T-helper 17 cell (primary cell): Measurements from ENCODE around the gene TRIM43. TPM values are rescaled to one million over a fixed set of nuclear protein-coding genes. Genes with fewer than 3 reads are reported as not detected.
"Not testable (repeated sequence)": the region's sequence is repeated elsewhere in the genome, so short reads cannot be mapped to it uniquely, and the experiment has no call there.

Source experiments
- ATAC-seq: fragments of 150-1000 bp; cut with Tn5 transposase; 2 replicates; pipeline ENCODE4 v1.10.0; 2021; ENCODE audit warnings: mild to moderate bottlenecking, moderate library complexity
- DNase-seq, 3 donors: peaks; one replicate each; pipeline versions ENCODE4 v3.0.0 to v3.0.0-alpha.2; 2020 to 2021
- H3K9me3 ChIP-seq: one replicate; pipeline ENCODE4 v1.7.0; 2013; ENCODE audit warnings: low read length, mild to moderate bottlenecking; ENCODE audit not compliant: control insufficient read depth, poor library complexity, severe bottlenecking
- H3K27ac Mint-ChIP-seq: one replicate; pipeline ENCODE4 v1.8.0; 2022; ENCODE audit warnings: mild to moderate bottlenecking, moderate library complexity, mixed read lengths
- H3K27me3 Mint-ChIP-seq: one replicate; pipeline ENCODE4 v1.8.0; 2022; ENCODE audit warnings: mixed read lengths
- H3K36me3 Mint-ChIP-seq: one replicate; pipeline ENCODE4 v1.8.0; 2022; ENCODE audit warnings: low read depth, mixed read lengths
- H3K4me1 Mint-ChIP-seq: one replicate; pipeline ENCODE4 v1.8.0; 2022; ENCODE audit warnings: mild to moderate bottlenecking, mixed read lengths
- H3K4me3 Mint-ChIP-seq: one replicate; pipeline ENCODE4 v1.8.0; 2022; ENCODE audit warnings: mild to moderate bottlenecking, moderate library complexity, mixed read lengths
- total RNA-seq, 4 donors: library from RNA in 2 of 4; stranded (reverse) in 2 of 4; gene quantifications; one replicate each; pipeline ENCODE4 v1.2.3 and lab custom pipeline; 2022 to 2026

TRIM43 gene
- total RNA-seq, 2 donors from 2014 or later, result not detected

- H3K36me3 Mint-ChIP-seq, H3K27me3 Mint-ChIP-seq, H3K4me3 Mint-ChIP-seq, H3K27ac Mint-ChIP-seq, H3K9me3 ChIP-seq, H3K4me1 Mint-ChIP-seq, ATAC-seq, DNase-seq: not testable (repeated sequence)
Observed at GRCh38 chr2:95602146-95602545, 10.3 kb downstream of the TRIM43 start.

- not testable (repeated sequence) for H3K36me3 Mint-ChIP-seq, H3K4me1 Mint-ChIP-seq, DNase-seq, H3K9me3 ChIP-seq, H3K27ac Mint-ChIP-seq, H3K4me3 Mint-ChIP-seq, ATAC-seq, H3K27me3 Mint-ChIP-seq
Observed at GRCh38 chr2:95608356-95608755, 16.6 kb downstream of the TRIM43 start.

GRCh38 chr2:95609764-95610163 lies 18.0 kb downstream of the TRIM43 start:
- H3K4me3 Mint-ChIP-seq, H3K27me3 Mint-ChIP-seq, H3K27ac Mint-ChIP-seq: not testable (repeated sequence)

DNA sequence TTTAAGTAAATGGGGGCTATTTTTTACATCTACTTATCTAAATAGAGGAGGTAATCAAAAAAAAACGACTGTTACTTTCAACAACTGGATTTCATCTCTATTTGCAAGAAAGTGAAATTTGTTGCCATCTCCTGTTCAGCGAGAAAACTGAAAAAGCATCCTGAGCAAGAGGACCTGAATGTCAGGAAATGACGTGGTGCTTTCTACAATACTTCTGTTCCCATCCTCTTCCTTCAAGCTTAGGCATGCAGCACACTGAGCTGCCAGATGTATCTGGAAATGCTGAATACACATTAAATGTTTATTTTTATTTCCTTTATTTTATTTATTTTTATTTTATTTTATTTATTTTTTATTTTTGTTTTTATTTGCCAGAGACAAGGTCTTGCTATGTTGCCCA lies 21.2 kb downstream of the TRIM43 start:
- H3K36me3 Mint-ChIP-seq, DNase-seq, H3K27ac Mint-ChIP-seq, ATAC-seq, H3K4me1 Mint-ChIP-seq, H3K9me3 ChIP-seq, H3K4me3 Mint-ChIP-seq, H3K27me3 Mint-ChIP-seq: not testable (repeated sequence)

More at GRCh38 chr2:95609764-95610163, 18.0 kb downstream of the TRIM43 start:
- not testable (repeated sequence) for H3K4me1 Mint-ChIP-seq, ATAC-seq, DNase-seq, H3K9me3 ChIP-seq, H3K36me3 Mint-ChIP-seq

DNA sequence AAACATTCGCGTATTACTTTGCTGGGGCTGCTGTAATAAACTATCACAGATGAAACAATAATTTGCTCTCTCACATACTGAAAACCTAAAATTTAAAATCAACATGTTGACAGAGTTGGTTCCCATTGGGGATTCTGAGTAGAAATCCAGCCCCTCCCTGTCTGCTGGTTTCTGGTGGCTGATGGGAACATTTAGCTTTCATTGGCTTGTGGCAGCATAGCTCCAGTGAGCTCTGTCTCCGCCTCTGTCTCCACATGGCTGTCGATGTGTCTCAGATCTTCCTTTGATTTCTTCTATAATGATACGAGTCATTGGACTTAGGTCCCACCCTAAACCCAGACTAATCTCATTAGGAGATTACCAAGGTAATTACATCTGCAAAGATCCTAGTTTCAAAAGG lies 30.9 kb downstream of the TRIM43 start:
- not testable (repeated sequence) for H3K4me3 Mint-ChIP-seq, H3K4me1 Mint-ChIP-seq, DNase-seq, H3K27ac Mint-ChIP-seq, ATAC-seq, H3K36me3 Mint-ChIP-seq, H3K27me3 Mint-ChIP-seq, H3K9me3 ChIP-seq

- ATAC-seq, H3K36me3 Mint-ChIP-seq, H3K9me3 ChIP-seq, H3K4me1 Mint-ChIP-seq, H3K27ac Mint-ChIP-seq, H3K27me3 Mint-ChIP-seq, DNase-seq, H3K4me3 Mint-ChIP-seq: not testable (repeated sequence)
Observed at GRCh38 chr2:95630987-95631386, 39.2 kb downstream of the TRIM43 start.

DNA sequence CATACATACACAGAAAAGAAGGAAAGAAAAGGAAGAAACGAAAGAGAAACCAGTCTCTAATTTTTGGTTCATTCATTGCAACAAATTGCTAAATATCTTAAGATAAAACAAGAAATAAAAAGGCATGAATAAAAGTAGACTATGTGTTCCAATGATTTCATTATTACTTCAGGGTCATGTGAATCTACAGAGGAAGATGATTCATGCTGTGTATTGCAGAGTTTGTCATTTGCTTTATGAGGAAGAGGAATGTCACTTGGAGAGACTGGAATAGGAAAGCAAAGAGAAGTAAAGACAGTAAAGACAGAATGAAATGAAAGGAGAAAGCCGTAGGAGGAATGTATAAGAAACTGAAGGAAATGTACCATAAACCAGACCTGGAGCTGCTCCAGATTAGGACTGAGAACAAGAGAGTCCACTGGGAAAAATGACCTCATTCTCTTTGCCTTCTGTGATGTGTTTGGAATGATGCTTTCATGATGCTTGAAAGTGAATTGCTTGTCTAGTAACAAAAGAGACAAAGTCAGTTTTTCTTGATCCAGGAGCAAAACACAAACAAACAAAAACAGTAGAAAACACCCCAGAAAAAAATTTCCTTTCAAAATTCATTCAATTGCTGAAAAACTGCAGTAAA lies 41.9 kb downstream of the TRIM43 start:
- H3K36me3 Mint-ChIP-seq, ATAC-seq, H3K4me1 Mint-ChIP-seq, H3K4me3 Mint-ChIP-seq, H3K9me3 ChIP-seq, H3K27ac Mint-ChIP-seq, H3K27me3 Mint-ChIP-seq, DNase-seq: not testable (repeated sequence)

GRCh38 chr2:95640515-95641288 lies 48.9 kb downstream of the TRIM43 start:
- H3K27me3 Mint-ChIP-seq, H3K9me3 ChIP-seq, H3K4me1 Mint-ChIP-seq, H3K4me3 Mint-ChIP-seq, H3K27ac Mint-ChIP-seq, H3K36me3 Mint-ChIP-seq, ATAC-seq, DNase-seq: not testable (repeated sequence)

DNA sequence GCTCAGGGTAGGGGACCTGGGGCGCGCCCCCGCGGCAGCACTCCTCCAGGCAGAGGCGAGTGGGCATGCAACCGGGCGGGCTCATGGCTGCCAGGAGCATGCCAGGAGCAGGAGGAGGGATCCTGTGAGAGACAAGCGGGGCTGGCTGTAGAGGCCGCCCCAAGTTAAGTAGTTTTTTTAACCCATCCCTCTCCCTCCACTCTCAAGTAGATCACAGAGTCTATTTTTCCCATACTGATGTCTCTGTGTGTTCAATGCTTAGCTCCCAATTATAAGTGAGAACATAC lies 49.4 kb downstream of the TRIM43 start:
- DNase-seq, H3K4me3 Mint-ChIP-seq, H3K27me3 Mint-ChIP-seq, ATAC-seq, H3K9me3 ChIP-seq, H3K4me1 Mint-ChIP-seq, H3K36me3 Mint-ChIP-seq, H3K27ac Mint-ChIP-seq: not testable (repeated sequence)

GRCh38 chr2:95641787-95642186 lies 50.0 kb downstream of the TRIM43 start:
- ATAC-seq, H3K9me3 ChIP-seq, H3K4me3 Mint-ChIP-seq, H3K36me3 Mint-ChIP-seq, H3K27ac Mint-ChIP-seq, H3K4me1 Mint-ChIP-seq, DNase-seq, H3K27me3 Mint-ChIP-seq: not testable (repeated sequence)

DNA sequence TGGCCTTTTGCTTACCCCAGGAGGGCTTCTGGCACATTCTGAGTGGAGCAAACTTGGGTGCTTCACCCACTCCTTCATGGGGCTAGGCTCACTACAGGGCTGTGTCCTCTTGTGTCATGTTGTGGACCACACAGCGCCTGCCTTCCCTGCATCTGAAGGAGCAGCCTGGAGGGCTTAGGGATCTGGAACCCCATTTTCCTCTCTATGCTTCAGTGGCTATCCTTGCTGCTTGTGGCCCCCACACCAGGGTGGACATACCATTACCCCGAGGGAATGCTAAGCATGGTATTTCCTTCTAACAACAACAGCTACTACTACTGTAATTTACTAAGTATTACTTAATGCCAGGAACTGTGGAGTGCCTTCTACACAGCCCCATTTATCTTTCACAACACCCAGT lies 50.6 kb downstream of the TRIM43 start:
- not testable (repeated sequence) for ATAC-seq, H3K27me3 Mint-ChIP-seq, DNase-seq, H3K9me3 ChIP-seq, H3K4me1 Mint-ChIP-seq, H3K4me3 Mint-ChIP-seq, H3K27ac Mint-ChIP-seq, H3K36me3 Mint-ChIP-seq

DNA sequence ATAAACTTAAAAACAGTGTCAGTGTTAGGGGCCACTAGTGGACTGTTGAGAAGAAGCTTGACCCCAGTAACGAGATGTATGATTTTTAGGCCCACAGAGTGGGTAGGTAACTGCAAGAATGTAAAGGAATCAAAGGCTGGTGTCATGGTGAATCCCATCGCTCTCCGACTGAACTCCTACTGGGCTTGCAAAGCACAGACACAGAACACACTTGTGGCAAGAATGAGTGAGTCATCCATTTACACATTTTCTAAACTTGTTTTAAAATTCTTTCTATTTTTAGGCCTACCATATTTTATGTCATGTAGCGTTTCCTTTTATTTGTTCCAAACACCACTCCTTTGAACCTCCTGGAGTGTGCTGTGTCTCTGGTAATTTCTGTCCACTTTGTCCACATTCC lies 51.1 kb downstream of the TRIM43 start:
- ATAC-seq, DNase-seq, H3K27ac Mint-ChIP-seq, H3K4me3 Mint-ChIP-seq, H3K36me3 Mint-ChIP-seq, H3K9me3 ChIP-seq, H3K27me3 Mint-ChIP-seq, H3K4me1 Mint-ChIP-seq: not testable (repeated sequence)

GRCh38 chr2:95645312-95645711 lies 53.5 kb downstream of the TRIM43 start:
- DNase-seq, H3K9me3 ChIP-seq, H3K36me3 Mint-ChIP-seq, H3K4me3 Mint-ChIP-seq, H3K4me1 Mint-ChIP-seq, H3K27ac Mint-ChIP-seq, H3K27me3 Mint-ChIP-seq, ATAC-seq: not testable (repeated sequence)
